ENCODE results near the gene TMEM217.
A peak's percentile ranks its signal among the peaks of the same experiment; 100 is the strongest.

TMEM217 gene

DNA sequence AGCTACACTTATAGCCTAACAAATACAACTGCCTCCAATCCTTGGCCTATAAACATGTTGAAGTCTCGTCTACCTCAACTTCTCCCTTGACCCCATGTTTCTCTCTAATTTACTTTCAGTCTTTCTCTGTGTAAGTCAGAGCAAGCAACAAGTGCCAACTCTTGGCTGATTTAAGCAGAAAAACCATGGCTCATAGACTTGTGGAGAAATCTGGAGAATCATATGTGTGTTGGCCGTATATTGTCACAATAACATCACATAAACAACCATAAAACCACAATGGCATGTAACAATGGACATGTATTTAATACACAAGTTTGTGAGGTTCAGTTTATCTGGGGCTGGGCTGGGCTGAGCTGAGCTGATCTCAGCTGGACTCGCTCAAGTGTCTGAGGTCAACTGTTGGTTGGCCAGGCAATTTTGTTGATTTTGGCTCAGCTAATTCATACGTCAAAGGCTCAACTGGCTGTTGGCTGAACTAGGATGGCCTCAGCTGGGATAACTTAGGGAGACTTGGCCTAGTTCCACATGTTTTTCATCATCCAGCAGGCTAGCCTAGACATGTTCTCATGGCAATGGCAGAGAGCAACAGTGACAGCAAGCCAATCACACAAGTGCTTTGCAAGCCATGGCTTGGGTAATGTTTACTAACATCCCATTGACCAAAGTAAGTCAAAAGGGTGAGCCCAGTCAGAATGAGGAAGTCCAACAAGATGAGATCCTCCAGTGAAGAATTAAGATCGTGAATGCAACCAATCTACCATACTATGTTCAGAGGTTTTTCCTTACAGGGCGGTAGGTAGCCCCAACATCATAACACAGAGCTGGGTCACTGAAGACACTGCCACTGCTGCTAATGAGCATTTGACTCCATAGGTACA is 13.3 kb downstream of the TMEM217 start:
- peak; percentile 100 for DNase-seq (ENCODE audit: low read depth)

DNA sequence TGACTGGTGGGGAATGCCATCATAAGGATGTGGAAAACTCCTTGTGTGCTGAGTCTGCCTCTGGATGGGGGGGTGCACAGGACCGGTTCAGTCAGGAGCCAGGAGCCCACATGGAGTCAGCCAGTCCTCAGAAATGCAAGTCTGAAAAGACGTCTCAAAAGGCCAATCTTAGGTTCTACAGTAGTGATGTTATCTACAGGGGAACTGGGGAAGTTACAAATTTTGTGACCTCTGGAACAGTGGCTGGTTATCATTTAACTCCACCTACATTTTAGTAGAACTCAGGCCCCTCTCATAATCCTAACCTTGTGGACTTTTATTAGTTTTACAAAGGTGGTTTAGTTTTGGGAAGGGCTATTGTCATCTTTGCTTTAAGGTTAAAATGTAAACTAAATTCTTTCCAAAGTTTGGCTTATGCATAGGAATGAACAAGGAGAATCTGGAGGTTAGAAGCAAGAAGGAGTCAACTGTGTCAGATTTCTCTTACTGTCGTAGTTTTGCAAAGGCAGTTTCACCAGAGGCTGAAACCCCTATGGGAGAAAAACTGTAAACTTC is 14.1 kb downstream of the TMEM217 start:
- peak; percentile 32 for DNase-seq (ENCODE audit: low read depth)

- DNase-seq (ENCODE audit: low read depth): no peak
These were observed 14.7 kb downstream of the TMEM217 start for GRCh38 chr6:37243131-37243815.

DNA sequence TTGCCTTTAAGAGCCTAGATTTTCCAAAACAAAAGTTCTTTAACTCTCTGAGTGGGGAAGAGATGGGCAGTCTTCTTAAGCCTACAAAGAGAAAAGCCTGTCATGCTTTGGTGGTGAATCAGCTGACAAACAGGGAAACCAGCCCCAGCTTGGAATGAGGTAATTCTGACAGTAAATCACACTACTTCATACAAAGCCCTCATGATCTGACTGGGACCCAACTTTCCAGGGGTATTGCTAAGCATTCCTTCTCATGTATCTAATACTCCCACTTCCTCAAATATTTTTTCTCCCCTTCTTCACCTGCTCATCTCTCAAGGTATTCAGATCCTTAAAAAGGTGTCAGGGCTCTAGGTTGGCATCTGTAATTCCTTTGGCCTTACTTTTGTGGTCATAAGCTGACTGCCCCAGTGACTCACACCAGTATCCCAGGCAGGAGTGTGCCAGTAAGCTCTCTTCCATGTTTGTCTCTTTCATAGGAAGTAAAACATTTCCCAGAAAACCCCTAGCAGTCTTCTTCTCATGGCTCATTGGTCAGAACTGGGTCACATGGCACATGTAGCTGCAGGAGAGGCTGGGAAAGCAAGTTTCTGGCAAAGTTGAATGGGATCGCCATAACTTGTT is 15.4 kb downstream of the TMEM217 start:
- DNase-seq (ENCODE audit: low read depth): peak; percentile 92

- DNase-seq (ENCODE audit: low read depth): no peak
These were observed 16.0 kb downstream of the TMEM217 start for GRCh38 chr6:37241775-37242428.

DNA sequence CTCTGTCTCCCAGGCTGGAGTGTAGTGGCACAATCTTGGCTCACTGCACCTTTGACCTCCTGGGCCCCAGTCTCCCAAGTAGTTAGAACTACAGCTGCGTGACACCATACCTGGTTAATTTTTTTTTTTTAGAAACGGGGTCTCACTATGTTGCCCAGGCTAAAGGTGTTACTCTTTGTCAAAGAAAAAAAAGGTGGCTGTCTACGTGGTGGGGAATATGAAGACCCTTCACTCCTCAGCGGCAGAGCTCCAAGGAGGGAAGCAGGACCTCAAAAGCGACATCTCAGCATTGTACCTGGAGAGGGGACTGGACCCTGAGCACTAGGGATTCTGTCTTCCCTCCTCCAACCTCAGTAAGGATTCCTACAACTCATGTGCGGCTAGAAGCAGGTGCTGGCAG is 16.8 kb downstream of the TMEM217 start:
- DNase-seq (ENCODE audit: low read depth): no peak

DNA sequence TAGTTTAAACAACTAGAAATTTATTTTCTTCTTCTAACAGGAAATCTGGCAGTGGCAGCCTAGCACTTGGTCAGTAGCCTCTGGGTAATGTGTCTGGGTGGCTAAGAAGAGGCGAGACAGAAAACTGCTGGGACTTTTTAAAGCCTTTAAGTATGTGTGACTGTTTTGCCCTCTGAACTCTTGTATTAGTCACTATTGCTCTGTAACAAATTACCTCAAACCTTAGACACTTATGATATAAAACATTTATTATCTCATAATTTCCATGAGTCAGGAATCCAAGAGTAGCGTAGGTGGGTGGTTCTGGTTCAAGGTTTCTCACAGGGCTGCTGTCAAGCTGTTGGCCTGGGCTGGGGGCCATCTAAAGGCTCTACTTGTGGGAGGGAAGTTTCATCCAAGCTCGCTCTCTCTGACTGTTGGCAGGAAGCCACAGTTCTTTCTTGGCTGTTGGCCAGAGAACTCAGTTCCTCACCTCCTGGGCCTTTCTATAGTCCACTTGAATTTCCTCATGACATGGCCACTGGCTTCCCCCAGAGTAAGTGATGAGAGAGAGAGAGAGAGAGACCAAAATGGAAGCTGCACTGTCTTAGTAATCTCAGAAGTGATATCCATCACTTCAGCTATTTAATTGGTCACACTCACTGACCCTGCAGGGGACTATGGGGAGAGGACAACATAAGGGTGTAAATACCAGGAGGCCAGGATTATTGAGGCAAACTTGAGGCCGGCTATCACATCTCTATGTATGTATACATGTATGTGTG is 17.8 kb downstream of the TMEM217 start:
- peak; percentile 84 for DNase-seq (ENCODE audit: low read depth)

DNA sequence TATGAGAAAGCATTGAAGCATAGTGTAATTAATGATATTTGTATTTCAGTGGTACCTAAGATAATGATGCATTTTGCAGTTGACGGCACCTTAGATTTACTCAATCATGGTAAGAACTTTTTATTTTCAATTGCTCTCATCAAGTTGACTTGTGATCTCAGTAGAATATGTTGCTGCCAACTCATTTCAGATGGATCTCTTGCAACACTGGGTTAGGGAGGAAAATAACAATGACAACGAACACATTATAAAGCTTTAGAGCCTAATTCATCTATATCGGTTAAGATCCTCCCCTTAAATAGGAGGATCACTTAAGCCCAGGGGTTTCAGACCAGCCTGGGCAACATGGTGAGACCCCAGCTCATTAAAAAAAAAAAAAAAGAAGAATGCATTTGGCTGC is 18.4 kb downstream of the TMEM217 start:
- DNase-seq (ENCODE audit: low read depth): peak; percentile 57

DNA sequence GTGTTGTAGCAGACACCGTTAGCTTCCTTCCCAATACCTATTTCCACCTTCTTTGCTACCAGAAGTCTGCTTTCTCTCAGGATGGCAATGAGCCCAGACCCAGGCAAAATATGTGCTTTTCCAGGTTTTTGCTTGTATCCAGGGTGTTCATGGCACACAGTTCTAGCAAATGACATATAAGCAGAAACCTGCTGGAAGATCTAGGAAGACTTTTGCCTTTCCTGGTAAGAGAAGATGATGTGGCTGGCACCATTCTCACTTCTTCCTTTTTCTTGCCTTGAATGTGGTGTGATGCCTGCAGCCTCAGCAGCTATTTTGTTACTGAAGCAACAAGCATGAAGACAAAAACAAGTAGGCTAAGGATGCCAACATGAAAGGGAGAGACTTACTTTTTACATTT is 19.6 kb downstream of the TMEM217 start:
- no peak for DNase-seq (ENCODE audit: low read depth)

DNA sequence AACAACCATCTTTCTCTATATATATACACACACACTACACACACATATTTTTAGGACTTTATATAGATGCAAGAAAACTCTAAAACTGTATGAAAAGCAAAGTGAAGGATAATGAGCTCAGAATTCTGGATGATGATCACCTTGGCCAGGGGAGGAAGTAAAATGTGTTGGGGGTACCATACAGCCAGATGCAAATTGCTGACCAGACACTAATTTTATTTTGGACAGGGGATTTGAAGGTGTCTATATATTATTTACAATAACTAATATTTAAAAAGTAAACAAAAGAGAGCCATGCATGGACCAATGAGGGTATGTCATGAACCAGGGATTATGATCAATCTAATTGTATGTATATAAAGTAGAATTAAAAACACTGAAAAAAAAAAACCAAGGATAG is 20.2 kb downstream of the TMEM217 start:
- no peak for DNase-seq (ENCODE audit: low read depth)

GRCh38 chr6:37236921-37237320 is 21.0 kb downstream of the TMEM217 start:
- DNase-seq (ENCODE audit: low read depth): no peak

- no peak for DNase-seq (ENCODE audit: low read depth)
These were observed 24.4 kb downstream of the TMEM217 start for GRCh38 chr6:37233541-37233940.

DNA sequence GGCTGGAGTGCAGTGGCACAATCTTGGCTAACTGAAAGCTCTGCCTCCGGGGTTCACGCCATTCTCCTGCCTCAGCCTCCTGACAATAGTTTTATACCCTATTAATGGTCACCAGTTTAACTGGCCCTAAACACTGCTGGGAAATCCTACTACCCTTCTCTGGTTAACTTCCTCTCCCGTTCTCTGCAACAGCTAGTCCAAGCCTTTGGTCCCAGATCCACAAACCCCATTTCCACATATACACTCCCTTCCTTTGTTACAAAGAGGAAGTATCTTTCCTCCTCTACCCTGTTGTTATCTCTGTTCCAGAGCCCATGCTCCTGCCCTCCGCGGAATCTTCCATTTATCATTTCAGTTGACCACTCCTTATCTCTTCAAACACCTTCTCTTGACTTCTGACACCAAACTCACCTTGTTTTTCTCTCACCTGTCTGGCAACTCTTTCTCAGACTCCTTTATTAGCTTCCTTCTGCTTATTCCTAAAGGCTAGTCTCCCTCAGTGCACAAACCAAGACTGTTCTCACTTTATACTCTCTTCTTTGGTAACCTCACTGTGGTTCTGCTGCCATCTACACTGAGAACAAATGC is 25.4 kb downstream of the TMEM217 start:
- no peak for DNase-seq (ENCODE audit: low read depth)

- DNase-seq (ENCODE audit: low read depth): no peak
These were observed 27.8 kb downstream of the TMEM217 start for GRCh38 chr6:37230104-37230503.

DNA sequence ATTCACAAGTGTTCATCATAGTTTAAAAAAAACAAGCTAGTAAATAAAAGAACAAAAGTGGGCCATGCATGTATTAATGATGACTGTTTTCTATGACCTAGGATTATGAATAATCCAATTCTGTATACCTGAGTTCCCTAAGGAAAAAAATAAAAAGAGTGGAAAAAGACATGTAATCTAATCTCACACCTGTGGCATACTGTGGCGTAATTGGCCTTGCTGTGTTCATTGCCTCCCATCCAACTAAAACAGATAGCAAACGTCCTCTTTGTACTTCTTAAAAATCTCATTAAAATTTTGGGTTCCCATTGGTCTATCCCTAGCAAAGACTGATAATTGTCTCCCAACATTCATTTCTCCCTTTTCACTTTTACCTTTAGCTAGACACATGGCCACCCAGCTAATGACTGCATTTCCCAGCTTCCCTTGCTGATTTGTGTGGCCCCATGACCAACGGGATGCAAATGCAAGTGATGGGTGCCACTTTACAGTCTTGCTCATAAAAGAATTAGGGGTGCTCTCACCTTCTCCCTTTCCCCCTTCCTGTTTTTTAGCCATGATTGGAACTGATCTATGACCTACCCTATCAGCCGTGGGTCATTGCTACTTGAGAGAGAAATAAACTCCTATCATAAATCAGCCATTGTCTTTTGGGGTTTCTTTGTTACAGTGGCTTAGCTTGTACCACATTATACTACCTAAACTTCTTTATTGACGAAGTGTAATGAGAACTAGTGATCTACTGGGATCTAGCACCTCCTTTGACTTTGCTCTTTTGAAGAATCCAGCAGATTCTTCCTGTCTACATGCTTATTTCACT is 32.4 kb downstream of the TMEM217 start:
- no peak for DNase-seq (ENCODE audit: low read depth)

GRCh38 chr6:37222992-37223391 is 35.0 kb downstream of the TMEM217 start:
- DNase-seq (ENCODE audit: low read depth): no peak

- DNase-seq (ENCODE audit: low read depth): peak; percentile 55
These were observed 35.6 kb downstream of the TMEM217 start for GRCh38 chr6:37222125-37222967.

GRCh38 chr6:37221585-37222124 is 36.3 kb downstream of the TMEM217 start:
- DNase-seq (ENCODE audit: low read depth): no peak

DNA sequence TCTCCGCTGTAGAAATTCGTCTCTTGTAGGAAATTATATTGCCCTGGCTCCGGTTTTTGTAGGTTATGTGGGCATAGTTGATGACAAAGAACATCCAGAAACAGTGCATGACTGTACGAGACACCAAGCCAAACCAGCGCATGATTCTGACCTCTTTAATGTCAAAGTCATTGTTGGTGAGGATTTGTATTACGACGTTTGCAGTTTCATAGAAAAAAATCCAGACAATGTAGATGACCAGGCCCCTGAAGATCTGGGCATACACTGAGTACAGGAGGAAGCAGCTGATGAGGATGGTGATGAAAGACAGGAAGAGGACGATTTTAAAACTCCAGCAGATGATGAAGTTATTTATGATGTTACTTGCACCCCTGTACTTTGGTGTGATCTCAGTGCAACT is 39.4 kb downstream of the TMEM217 start:
- no peak for DNase-seq (ENCODE audit: low read depth)

Data from fibroblast of gingiva (primary cell).